ENCODE results near the gene GET4. TPM values are rescaled to one million over a fixed set of nuclear protein-coding genes. Genes with fewer than 3 reads are reported as not detected.

GET4 gene
- total RNA-seq, 1 donor from 2014 or later, result 17.2 TPM

- peaks cover 18% of the 10 kb centered on the region for H3K36me3 Mint-ChIP-seq
- Histone ChIP-seq H3K27me3 (no peaks in the 10 kb centered on the region), H3K4me2 (no peak overlapping the region), H3K27ac (no peak overlapping the region), H3K4me1 (no peaks in the 10 kb centered on the region), H3K79me2 (ENCODE audit: low read depth) (peaks cover 40% of the 10 kb centered on the region), H3F3A (ENCODE audit: low read depth) (no peaks in the 10 kb centered on the region), H3K9ac (no peak overlapping the region), H4K20me1 (ENCODE audit: low read depth) (peaks cover 39% of the 10 kb centered on the region), H2AFZ (replicated peaks) (no peak overlapping the region), H3K36me3 (no peaks in the 10 kb centered on the region), H3K4me3 (no peak overlapping the region), H3K9me3 (ENCODE audit: low read depth) (no peaks in the 10 kb centered on the region)
- DNase-seq (ENCODE audit: low spot score), result no peak
- no peaks in the 10 kb centered on the region for H3K9me3 Mint-ChIP-seq
- H3K27ac Mint-ChIP-seq, result peak overlapping the region; percentile 19
- H3K4me1 Mint-ChIP-seq, result peaks cover 29% of the 10 kb centered on the region
- H3K4me3 Mint-ChIP-seq, result no peak overlapping the region
- H3K27me3 Mint-ChIP-seq (ENCODE audit: insufficient read depth, low read depth), result peaks cover 6% of the 10 kb centered on the region
- TF ChIP-seq EZH2phosphoT487 (IDR thresholded peaks at IDR 0.05), result no peak
- no peak for TF ChIP-seq EZH2 (IDR thresholded peaks at IDR 0.05)
- TF ChIP-seq, protein P1, sequence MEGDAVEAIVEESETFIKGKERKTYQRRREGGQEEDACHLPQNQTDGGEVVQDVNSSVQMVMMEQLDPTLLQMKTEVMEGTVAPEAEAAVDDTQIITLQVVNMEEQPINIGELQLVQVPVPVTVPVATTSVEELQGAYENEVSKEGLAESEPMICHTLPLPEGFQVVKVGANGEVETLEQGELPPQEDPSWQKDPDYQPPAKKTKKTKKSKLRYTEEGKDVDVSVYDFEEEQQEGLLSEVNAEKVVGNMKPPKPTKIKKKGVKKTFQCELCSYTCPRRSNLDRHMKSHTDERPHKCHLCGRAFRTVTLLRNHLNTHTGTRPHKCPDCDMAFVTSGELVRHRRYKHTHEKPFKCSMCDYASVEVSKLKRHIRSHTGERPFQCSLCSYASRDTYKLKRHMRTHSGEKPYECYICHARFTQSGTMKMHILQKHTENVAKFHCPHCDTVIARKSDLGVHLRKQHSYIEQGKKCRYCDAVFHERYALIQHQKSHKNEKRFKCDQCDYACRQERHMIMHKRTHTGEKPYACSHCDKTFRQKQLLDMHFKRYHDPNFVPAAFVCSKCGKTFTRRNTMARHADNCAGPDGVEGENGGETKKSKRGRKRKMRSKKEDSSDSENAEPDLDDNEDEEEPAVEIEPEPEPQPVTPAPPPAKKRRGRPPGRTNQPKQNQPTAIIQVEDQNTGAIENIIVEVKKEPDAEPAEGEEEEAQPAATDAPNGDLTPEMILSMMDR (IDR thresholded peaks at IDR 0.05), result no peak
Measured at GRCh38 chr7:840001-840600, 36.3 kb upstream of the GET4 start.

DNA sequence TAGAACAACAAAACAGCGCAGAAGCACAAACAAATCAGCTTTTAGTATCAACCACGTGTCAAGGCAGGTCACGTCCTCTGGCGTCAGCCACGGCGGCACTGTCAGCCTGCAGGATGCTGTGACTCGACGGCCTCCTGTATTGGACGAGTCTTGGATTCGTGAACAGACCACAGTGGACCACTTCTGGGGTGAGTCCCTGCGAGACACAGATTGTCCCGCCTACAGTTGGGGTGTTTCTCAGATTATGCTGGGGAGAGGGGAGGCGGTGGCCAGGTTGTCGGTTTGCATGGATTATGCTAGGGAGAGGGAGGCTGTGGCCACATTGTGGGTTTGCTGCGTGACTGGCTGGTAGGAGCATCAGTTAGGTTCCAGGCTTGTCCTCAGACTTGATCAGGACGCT is 34.4 kb upstream of the GET4 start:
- peaks cover 37% of the 10 kb centered on the region for H3K79me2 ChIP-seq (ENCODE audit: low read depth)
- H3K4me3 ChIP-seq, result no peak overlapping the region
- no peak overlapping the region for H3K4me2 ChIP-seq
- Mint-ChIP-seq H3K27ac (peak overlapping the region; percentile 93), H3K9me3 (no peaks in the 10 kb centered on the region), H3K4me1 (peaks cover 23% of the 10 kb centered on the region), H3K4me3 (no peak overlapping the region), H3K36me3 (peaks cover 20% of the 10 kb centered on the region), H3K27me3 (ENCODE audit: insufficient read depth, low read depth) (peaks cover 6% of the 10 kb centered on the region)
- no peaks in the 10 kb centered on the region for H3K36me3 ChIP-seq
- no peaks in the 10 kb centered on the region for H3K9me3 ChIP-seq (ENCODE audit: low read depth)
- H3K27ac ChIP-seq, result no peak overlapping the region
- no peaks in the 10 kb centered on the region for H3K4me1 ChIP-seq
- TF ChIP-seq EZH2phosphoT487 (IDR thresholded peaks at IDR 0.05), result no peak
- TF ChIP-seq EZH2 (IDR thresholded peaks at IDR 0.05), result no peak
- TF ChIP-seq, protein P1 (IDR thresholded peaks at IDR 0.05), result no peak
- peaks cover 21% of the 10 kb centered on the region for H4K20me1 ChIP-seq (ENCODE audit: low read depth)
- no peaks in the 10 kb centered on the region for H3K27me3 ChIP-seq
- DNase-seq (ENCODE audit: low spot score), result no peak
- no peak overlapping the region for H3K9ac ChIP-seq
- H2AFZ ChIP-seq (replicated peaks), result no peak overlapping the region
- H3F3A ChIP-seq (ENCODE audit: low read depth), result no peaks in the 10 kb centered on the region

GRCh38 chr7:842431-843031 is 33.8 kb upstream of the GET4 start:
- Mint-ChIP-seq H3K27me3 (ENCODE audit: insufficient read depth, low read depth) (peaks cover 6% of the 10 kb centered on the region), H3K4me1 (peaks cover 23% of the 10 kb centered on the region), H3K27ac (peak overlapping the region; percentile 93), H3K9me3 (no peaks in the 10 kb centered on the region), H3K36me3 (peaks cover 19% of the 10 kb centered on the region), H3K4me3 (peak overlapping the region; percentile 5)
- Histone ChIP-seq H3K27ac (no peak overlapping the region), H3K9me3 (ENCODE audit: low read depth) (no peaks in the 10 kb centered on the region), H3K4me1 (no peaks in the 10 kb centered on the region), H4K20me1 (ENCODE audit: low read depth) (peaks cover 16% of the 10 kb centered on the region), H2AFZ (replicated peaks) (no peak overlapping the region), H3F3A (ENCODE audit: low read depth) (no peaks in the 10 kb centered on the region), H3K79me2 (ENCODE audit: low read depth) (peaks cover 32% of the 10 kb centered on the region), H3K27me3 (no peaks in the 10 kb centered on the region), H3K4me2 (no peak overlapping the region), H3K36me3 (no peaks in the 10 kb centered on the region), H3K4me3 (no peak overlapping the region), H3K9ac (no peak overlapping the region)
- TF ChIP-seq EZH2phosphoT487 (IDR thresholded peaks at IDR 0.05), result no peak
- TF ChIP-seq, protein P1 (IDR thresholded peaks at IDR 0.05), result no peak
- TF ChIP-seq EZH2 (IDR thresholded peaks at IDR 0.05), result no peak
- DNase-seq (ENCODE audit: low spot score), result no peak
